Measurements from ENCODE around the gene UGT1A7.
"Not testable (repeated sequence)": the region's sequence is repeated elsewhere in the genome, so short reads cannot be mapped to it uniquely, and the experiment has no call there.

UGT1A7 gene

GRCh38 chr2:233712611-233713261, 31.0 kb downstream of the UGT1A7 start, which contains the start of gene UGT1A5:
Gene UGT1A5, plus strand, starts transcription at chr2:233712907. Its CDS starts 85 bp downstream, at chr2:233712992.
- DNase-seq (ENCODE audit: low read depth in 3 of 3): no peak

GRCh38 chr2:233713262-233713615, 31.5 kb downstream of the UGT1A7 start:
- DNase-seq (ENCODE audit: low read depth in 3 of 3): no peak

GRCh38 chr2:233714121-233714520, 32.4 kb downstream of the UGT1A7 start:
- DNase-seq (ENCODE audit: low read depth in 3 of 3): no peak

- DNase-seq (ENCODE audit: low read depth in 3 of 3): no peak
These were observed 36.9 kb downstream of the UGT1A7 start, which contains the start of gene UGT1A4 for GRCh38 chr2:233718552-233718951. Gene UGT1A4, plus strand, starts transcription at chr2:233718736. Its CDS starts 85 bp downstream, at chr2:233718821.

- no peak for DNase-seq (ENCODE audit: low read depth in 3 of 3)
These were observed 47.1 kb downstream of the UGT1A7 start, which contains the start of gene UGT1A3 for GRCh38 chr2:233728723-233729301. Gene UGT1A3, plus strand, starts transcription at chr2:233729042. Its CDS starts 85 bp downstream, at chr2:233729127.

GRCh38 chr2:233736868-233737653, 55.4 kb downstream of the UGT1A7 start:
- not testable (repeated sequence) for DNase-seq (ENCODE audit: low read depth in 3 of 3)

GRCh38 chr2:233740870-233741269, 59.2 kb downstream of the UGT1A7 start:
- DNase-seq (ENCODE audit: low read depth in 3 of 3): no peak

GRCh38 chr2:233743464-233744259, 62.0 kb downstream of the UGT1A7 start:
- DNase-seq (ENCODE audit: low read depth in 3 of 3): no peak

- DNase-seq (ENCODE audit: low read depth in 3 of 3): no peak
These were observed 63.5 kb downstream of the UGT1A7 start for GRCh38 chr2:233745073-233745755.

GRCh38 chr2:233745838-233746237, 64.1 kb downstream of the UGT1A7 start:
- DNase-seq (ENCODE audit: low read depth in 3 of 3): not testable (repeated sequence)

GRCh38 chr2:233746475-233747282, 65.0 kb downstream of the UGT1A7 start:
- DNase-seq (ENCODE audit: low read depth in 3 of 3): no peak

GRCh38 chr2:233747283-233747544, 65.5 kb downstream of the UGT1A7 start:
- no peak for DNase-seq (ENCODE audit: low read depth in 3 of 3)

- DNase-seq (ENCODE audit: low read depth in 3 of 3): not testable (repeated sequence)
These were observed 69.0 kb downstream of the UGT1A7 start for GRCh38 chr2:233750689-233751088.

- DNase-seq (ENCODE audit: low read depth in 3 of 3): not testable (repeated sequence)
These were observed 69.7 kb downstream of the UGT1A7 start for GRCh38 chr2:233751212-233752009.

GRCh38 chr2:233754872-233755611, 73.3 kb downstream of the UGT1A7 start:
- DNase-seq (ENCODE audit: low read depth in 3 of 3): no peak

GRCh38 chr2:233756429-233757081, 74.9 kb downstream of the UGT1A7 start:
- DNase-seq (ENCODE audit: low read depth in 3 of 3): no peak

GRCh38 chr2:233758141-233758540, 76.4 kb downstream of the UGT1A7 start:
- no peak for DNase-seq (ENCODE audit: low read depth in 3 of 3)

- no peak for DNase-seq (ENCODE audit: low read depth in 3 of 3)
These were observed 77.1 kb downstream of the UGT1A7 start for GRCh38 chr2:233758849-233759248.

All from stimulated activated CD4-positive, alpha-beta T cell treated with anti-CD3 and anti-CD28 coated beads, TNF-alpha, amount 100 ng/mL, for 24 hours (primary cell).